Activated CD4-positive, alpha-beta memory T cell treated with anti-CD3 and anti-CD28 coated beads, Interleukin-2, amount 10 ng/mL, durations not matched to agents 7 days and 5 days (primary cell): Measurements from ENCODE around the gene RIMBP2. TPM values are rescaled to one million over a fixed set of nuclear protein-coding genes. Genes with fewer than 3 reads are reported as not detected.

ENCODE experiments used
- CTCF ChIA-PET: fragments of 350-600 bp; sonication (Branson Sonifier 250); formaldehyde crosslinking; loops from one replicate; lab custom pipeline; 2021; ENCODE audit warnings: antibody characterized with exemption, inconsistent platforms; lab: Charles Lee
- POLR2A ChIA-PET: fragments of 350-600 bp; sonication (Branson Sonifier 250); formaldehyde crosslinking; loops from one replicate; lab custom pipeline; 2021; ENCODE audit warnings: antibody characterized with exemption; lab: Charles Lee
- DNase-seq: peaks from one replicate; pipeline ENCODE4 v3.0.0-alpha.2; 2020
- H3K27ac Mint-ChIP-seq: one replicate; pipeline ENCODE4 v1.8.0; 2021; ENCODE audit warnings: mild to moderate bottlenecking, mixed read lengths
- H3K27me3 Mint-ChIP-seq: one replicate; pipeline ENCODE4 v1.8.0; 2021; ENCODE audit warnings: mixed read lengths
- H3K36me3 Mint-ChIP-seq: one replicate; pipeline ENCODE4 v1.8.0; 2021; ENCODE audit warnings: low read depth, mixed read lengths
- H3K4me1 Mint-ChIP-seq: one replicate; pipeline ENCODE4 v1.8.0; 2021; ENCODE audit warnings: mixed read lengths
- H3K4me3 Mint-ChIP-seq: one replicate; pipeline ENCODE4 v1.8.0; 2021; ENCODE audit warnings: mild to moderate bottlenecking, mixed read lengths
- H3K9me3 Mint-ChIP-seq: one replicate; pipeline ENCODE4 v1.8.0; 2021; ENCODE audit warnings: mixed read lengths
- total RNA-seq, 2 experiments: library from RNA; stranded (reverse); gene quantifications; one replicate each; pipeline ENCODE4 v1.2.3, GENCODE V29; 2021

RIMBP2 gene
- total RNA-seq, 2 experiments from 2014 or later: not detected

DNA sequence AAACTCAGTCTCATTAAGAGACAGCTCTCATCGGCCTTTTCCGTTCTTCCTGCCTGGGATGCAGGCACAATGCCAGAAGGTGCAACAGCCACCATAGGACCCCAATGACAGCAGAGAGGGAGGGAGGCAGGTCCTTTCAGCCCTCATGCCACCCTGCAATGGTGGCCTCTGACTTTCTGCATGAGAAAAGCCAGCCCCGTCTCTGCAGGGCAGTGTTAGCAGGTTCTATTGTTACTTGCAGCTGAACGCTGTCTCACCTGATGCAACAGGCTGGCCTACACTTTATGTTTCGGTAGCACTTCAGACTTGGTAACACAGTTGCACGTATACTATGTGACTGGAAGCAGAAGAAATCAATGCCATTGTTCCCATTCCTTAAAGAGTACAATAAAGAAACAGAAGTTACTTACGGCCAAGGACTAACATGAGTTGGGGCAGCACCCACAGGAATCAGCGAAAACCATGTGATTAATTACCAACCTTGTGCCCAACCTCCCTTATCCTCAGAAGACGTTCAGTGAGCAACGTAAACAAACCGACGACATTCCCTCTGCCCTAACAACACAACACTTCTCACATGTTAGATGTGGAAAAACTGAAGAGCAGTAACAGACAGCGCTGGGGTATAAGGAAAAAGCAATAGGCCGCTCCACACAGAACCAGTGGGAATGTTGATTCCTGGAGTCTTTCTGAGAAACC, 102.1 kb downstream of the RIMBP2 start:
- Mint-ChIP-seq H3K27ac (no peak overlapping the region), H3K4me3 (no peak overlapping the region), H3K36me3 (no peaks in the 10 kb centered on the region), H3K4me1 (no peaks in the 10 kb centered on the region), H3K27me3 (no peaks in the 10 kb centered on the region), H3K9me3 (peaks cover 4% of the 10 kb centered on the region)
- DNase-seq: no peak
- ChIA-PET POLR2A (no interaction called here), CTCF (no interaction called here)

DNA sequence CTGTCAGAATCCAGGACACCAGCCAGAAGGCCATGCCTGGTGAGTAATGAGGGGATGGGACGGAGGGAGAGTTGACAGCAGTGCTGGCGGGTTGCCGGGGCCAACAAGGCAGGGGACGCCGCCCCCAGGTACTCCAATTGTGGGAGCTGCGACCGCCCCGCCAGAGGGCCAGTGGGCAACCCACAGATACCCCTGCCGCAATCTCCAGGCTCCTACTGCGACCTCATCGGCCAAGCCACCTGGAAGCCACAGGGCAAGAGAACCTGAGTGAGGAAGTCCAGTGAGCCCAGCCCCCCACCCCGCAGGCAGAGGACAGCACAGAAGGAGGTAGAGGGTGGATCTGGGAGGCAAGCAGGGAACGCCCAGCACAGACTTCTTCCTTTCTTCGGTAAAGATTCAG, 103.0 kb downstream of the RIMBP2 start:
- Mint-ChIP-seq H3K27me3 (no peaks in the 10 kb centered on the region), H3K36me3 (no peaks in the 10 kb centered on the region), H3K9me3 (peaks cover 5% of the 10 kb centered on the region), H3K4me1 (no peaks in the 10 kb centered on the region), H3K4me3 (no peak overlapping the region), H3K27ac (no peak overlapping the region)
- ChIA-PET CTCF (no interaction called here), POLR2A (no interaction called here)
- no peak for DNase-seq

GRCh38 chr12:130611026-130611905, 104.8 kb downstream of the RIMBP2 start:
- Mint-ChIP-seq H3K36me3 (no peaks in the 10 kb centered on the region), H3K27me3 (no peaks in the 10 kb centered on the region), H3K9me3 (peaks cover 5% of the 10 kb centered on the region), H3K4me3 (no peak overlapping the region), H3K4me1 (no peaks in the 10 kb centered on the region), H3K27ac (no peak overlapping the region)
- no peak for DNase-seq
- ChIA-PET POLR2A (no interaction called here), CTCF (no interaction called here)

DNA sequence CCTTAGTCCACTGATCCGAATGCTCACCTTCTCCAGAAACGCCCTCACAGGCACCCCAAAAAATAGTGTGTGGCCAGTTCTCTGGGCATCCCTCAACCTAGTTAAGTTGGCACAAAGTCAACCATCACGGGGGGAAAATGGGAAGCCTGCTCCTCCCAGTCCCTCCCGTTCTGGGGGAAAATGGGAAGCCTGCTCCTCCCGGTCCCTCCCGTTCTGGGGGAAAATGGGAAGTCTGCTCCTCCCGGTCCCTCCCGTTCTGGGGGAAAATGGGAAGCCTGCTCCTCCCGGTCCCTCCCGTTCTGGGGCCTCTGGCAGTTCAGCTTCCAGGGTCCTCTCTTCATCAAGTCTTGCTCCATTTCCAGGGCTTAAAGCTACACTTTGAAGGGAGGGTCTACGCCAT, 106.1 kb downstream of the RIMBP2 start:
- peaks cover 6% of the 10 kb centered on the region for H3K9me3 Mint-ChIP-seq
- no peak overlapping the region for H3K27ac Mint-ChIP-seq
- ChIA-PET POLR2A (no interaction called here), CTCF (interaction anchor here (0.7 kb wide), 1 partner anchor 15 kb away, joined by 3 read pairs; no protein-coding TSS in a partner anchor)
- no peaks in the 10 kb centered on the region for H3K27me3 Mint-ChIP-seq
- H3K4me3 Mint-ChIP-seq: no peak overlapping the region
- H3K4me1 Mint-ChIP-seq: no peaks in the 10 kb centered on the region
- no peaks in the 10 kb centered on the region for H3K36me3 Mint-ChIP-seq
- DNase-seq: no peak

DNA sequence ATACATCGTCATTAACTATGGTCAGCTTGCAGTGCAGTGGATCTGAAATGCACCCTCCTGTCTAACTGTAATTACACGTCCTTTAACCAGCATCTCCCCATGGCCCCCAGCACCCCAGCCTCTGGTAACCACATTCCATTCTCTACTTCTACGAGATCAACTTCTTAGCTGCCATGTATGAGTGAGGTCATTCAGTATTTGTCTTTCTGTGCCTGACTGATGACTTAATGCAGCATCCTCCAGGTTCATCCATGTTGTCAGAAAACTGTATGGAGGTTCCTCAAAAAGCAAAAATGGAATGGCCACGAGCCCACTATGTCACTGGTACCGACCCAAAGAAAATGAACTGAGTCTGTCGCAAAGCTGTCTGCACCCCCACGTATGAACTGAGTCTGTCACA, 107.3 kb downstream of the RIMBP2 start:
- H3K9me3 Mint-ChIP-seq: peaks cover 8% of the 10 kb centered on the region
- H3K4me1 Mint-ChIP-seq: no peaks in the 10 kb centered on the region
- H3K27ac Mint-ChIP-seq: no peak overlapping the region
- no peaks in the 10 kb centered on the region for H3K36me3 Mint-ChIP-seq
- DNase-seq: no peak
- no peaks in the 10 kb centered on the region for H3K27me3 Mint-ChIP-seq
- H3K4me3 Mint-ChIP-seq: no peak overlapping the region
- POLR2A ChIA-PET: no interaction called here
- CTCF ChIA-PET: no interaction called here

- Mint-ChIP-seq H3K36me3 (no peaks in the 10 kb centered on the region), H3K9me3 (peaks cover 8% of the 10 kb centered on the region), H3K27me3 (no peaks in the 10 kb centered on the region), H3K4me1 (no peaks in the 10 kb centered on the region), H3K27ac (no peak overlapping the region), H3K4me3 (no peak overlapping the region)
- CTCF ChIA-PET: no interaction called here
- POLR2A ChIA-PET: no interaction called here
- no peak for DNase-seq
Measured at GRCh38 chr12:130608132-130608531, 108.0 kb downstream of the RIMBP2 start.

GRCh38 chr12:130606231-130606630, 109.9 kb downstream of the RIMBP2 start:
- H3K27ac Mint-ChIP-seq: no peak overlapping the region
- CTCF ChIA-PET: no interaction called here

DNA sequence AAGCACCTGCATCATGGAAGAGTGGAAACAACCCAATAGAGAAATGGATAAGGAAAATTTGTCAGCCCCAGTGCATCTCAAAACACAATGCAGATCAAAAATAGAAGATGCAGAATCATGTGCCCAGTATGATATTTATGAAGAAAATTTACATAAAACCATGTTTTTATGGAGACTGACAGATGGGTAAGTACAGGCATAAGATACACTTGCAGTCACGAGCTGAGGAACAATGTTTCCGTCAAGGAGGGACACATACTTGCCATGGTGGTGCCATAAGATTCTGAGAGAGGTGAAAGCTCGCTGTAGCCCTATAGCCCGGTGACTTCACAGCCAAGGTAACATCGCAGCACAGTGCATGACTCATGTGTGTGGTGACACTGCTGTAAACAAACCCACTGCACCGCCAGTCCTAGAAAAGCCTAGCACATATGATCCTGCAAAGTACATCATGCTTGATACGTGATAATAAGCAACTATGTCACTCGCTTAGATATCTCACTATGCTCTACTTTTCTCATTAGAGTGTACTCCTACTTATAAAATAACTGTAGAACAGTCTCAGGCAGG, 112.6 kb downstream of the RIMBP2 start:
- no peak overlapping the region for H3K27ac Mint-ChIP-seq
- H3K27me3 Mint-ChIP-seq: no peaks in the 10 kb centered on the region
- H3K4me1 Mint-ChIP-seq: no peaks in the 10 kb centered on the region
- H3K36me3 Mint-ChIP-seq: no peaks in the 10 kb centered on the region
- POLR2A ChIA-PET: no interaction called here
- no peak overlapping the region for H3K4me3 Mint-ChIP-seq
- H3K9me3 Mint-ChIP-seq: peaks cover 3% of the 10 kb centered on the region
- DNase-seq: no peak
- CTCF ChIA-PET: no interaction called here

More at GRCh38 chr12:130606231-130606630, 109.9 kb downstream of the RIMBP2 start:
- Mint-ChIP-seq H3K36me3 (no peaks in the 10 kb centered on the region), H3K9me3 (peaks cover 8% of the 10 kb centered on the region), H3K4me3 (no peak overlapping the region), H3K27me3 (no peaks in the 10 kb centered on the region), H3K4me1 (no peaks in the 10 kb centered on the region)
- no peak for DNase-seq
- POLR2A ChIA-PET: no interaction called here

DNA sequence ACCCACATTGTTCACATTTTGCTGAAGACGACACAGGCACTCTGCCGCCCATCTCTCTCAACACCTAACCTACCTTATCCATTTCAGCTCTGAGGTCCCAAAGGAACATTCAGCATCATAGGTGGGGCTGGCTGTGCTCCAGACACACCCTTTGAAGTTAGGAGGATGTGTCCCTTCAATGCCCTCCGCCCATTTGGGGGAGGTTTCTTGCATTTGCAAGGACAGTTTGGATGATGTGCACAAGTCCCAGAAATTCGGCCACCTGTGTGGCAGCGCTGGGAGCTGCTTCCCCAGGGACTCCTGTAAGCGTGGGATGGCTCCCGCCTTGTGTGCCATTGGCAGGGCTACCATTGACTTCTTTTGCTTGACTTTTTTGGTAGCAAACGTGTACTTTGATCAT, 113.8 kb downstream of the RIMBP2 start:
- Mint-ChIP-seq H3K4me3 (no peak overlapping the region), H3K27ac (no peak overlapping the region), H3K9me3 (peaks cover 7% of the 10 kb centered on the region), H3K4me1 (no peaks in the 10 kb centered on the region), H3K36me3 (no peaks in the 10 kb centered on the region), H3K27me3 (no peaks in the 10 kb centered on the region)
- POLR2A ChIA-PET: no interaction called here
- DNase-seq: no peak
- CTCF ChIA-PET: no interaction called here

GRCh38 chr12:130601327-130601726, 114.8 kb downstream of the RIMBP2 start:
- CTCF ChIA-PET: interaction anchor here (0.6 to 0.7 kb wide), 2 partner anchors 231 to 537 kb away, joined by 3 to 4 read pairs; no protein-coding TSS in a partner anchor
- POLR2A ChIA-PET: no interaction called here
- H3K36me3 Mint-ChIP-seq: no peaks in the 10 kb centered on the region
- H3K27me3 Mint-ChIP-seq: no peaks in the 10 kb centered on the region
- H3K27ac Mint-ChIP-seq: no peak overlapping the region
- H3K4me3 Mint-ChIP-seq: no peak overlapping the region
- no peak for DNase-seq
- peaks cover 11% of the 10 kb centered on the region for H3K9me3 Mint-ChIP-seq
- H3K4me1 Mint-ChIP-seq: no peaks in the 10 kb centered on the region

DNA sequence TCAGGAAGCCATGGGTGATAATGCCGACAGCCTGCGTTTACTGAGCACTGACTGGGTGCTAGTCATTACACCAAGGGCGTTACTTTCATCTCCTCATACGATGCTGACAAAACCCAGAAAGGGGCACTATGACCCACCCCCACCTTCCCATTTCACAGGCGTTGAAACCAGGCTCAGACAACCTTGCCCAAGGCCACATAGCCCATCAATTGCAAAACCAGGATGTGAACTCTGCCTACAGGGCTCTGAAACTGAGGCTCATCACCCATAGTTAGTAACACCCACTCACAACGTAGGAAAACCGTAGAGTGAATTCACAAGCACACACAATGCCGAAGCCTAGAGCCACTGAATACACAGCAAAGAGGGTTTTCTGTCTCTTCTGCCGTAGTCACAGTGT, 119.9 kb downstream of the RIMBP2 start:
- no peaks in the 10 kb centered on the region for H3K27me3 Mint-ChIP-seq
- no peak for DNase-seq
- H3K4me1 Mint-ChIP-seq: no peaks in the 10 kb centered on the region
- H3K4me3 Mint-ChIP-seq: no peak overlapping the region
- ChIA-PET POLR2A (no interaction called here), CTCF (no interaction called here)
- peaks cover 18% of the 10 kb centered on the region for H3K9me3 Mint-ChIP-seq
- H3K36me3 Mint-ChIP-seq: no peaks in the 10 kb centered on the region
- H3K27ac Mint-ChIP-seq: no peak overlapping the region

DNA sequence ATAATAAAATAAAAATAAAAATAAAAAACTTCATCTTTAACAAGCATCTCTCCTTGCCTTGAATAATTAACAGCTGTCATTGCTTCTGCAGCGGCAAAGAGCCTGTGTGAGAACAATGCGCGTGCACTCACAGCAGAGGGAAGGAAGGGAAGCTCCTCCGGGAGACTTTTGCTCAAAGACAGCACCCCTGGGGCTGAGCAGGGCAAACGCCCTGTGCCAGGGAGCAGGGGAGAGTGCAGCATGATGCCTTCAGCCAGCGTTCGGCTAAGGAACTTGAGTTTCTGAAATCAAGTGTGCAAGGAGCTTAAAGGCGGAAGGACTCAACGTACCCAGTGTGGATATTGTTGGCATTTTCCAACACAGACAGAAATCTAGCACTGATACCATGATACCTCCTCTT, 120.5 kb downstream of the RIMBP2 start:
- DNase-seq: no peak
- no peaks in the 10 kb centered on the region for H3K27me3 Mint-ChIP-seq
- H3K36me3 Mint-ChIP-seq: no peaks in the 10 kb centered on the region
- no peak overlapping the region for H3K27ac Mint-ChIP-seq
- CTCF ChIA-PET: no interaction called here
- H3K9me3 Mint-ChIP-seq: peaks cover 18% of the 10 kb centered on the region
- H3K4me3 Mint-ChIP-seq: no peak overlapping the region
- H3K4me1 Mint-ChIP-seq: no peaks in the 10 kb centered on the region
- POLR2A ChIA-PET: no interaction called here

DNA sequence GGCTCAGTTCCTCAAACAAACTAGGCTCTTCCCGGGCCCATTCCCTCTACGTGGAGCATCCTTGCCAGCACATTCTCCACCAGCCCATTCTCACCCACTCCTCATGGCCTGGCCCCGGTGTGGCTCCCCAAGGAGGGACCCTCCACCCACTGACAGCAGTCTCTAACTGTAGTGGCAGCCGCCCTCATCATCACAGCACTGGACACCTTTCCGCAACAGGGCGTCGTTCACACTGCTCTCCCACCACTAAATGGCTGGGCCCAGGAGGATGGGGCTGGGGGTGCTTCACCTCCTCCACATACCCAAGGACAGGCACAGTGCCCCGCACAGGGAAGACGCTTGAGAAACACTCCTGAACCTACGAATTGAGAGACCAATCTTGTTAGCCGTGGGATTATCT, 123.0 kb downstream of the RIMBP2 start:
- Mint-ChIP-seq H3K27me3 (no peaks in the 10 kb centered on the region), H3K27ac (no peak overlapping the region), H3K4me3 (no peak overlapping the region), H3K9me3 (peaks cover 23% of the 10 kb centered on the region), H3K36me3 (no peaks in the 10 kb centered on the region), H3K4me1 (no peaks in the 10 kb centered on the region)
- DNase-seq: no peak
- ChIA-PET POLR2A (no interaction called here), CTCF (no interaction called here)
